ENCODE data around the gene SPTAN1.

- TF ChIP-seq CTCF (IDR thresholded peaks at IDR 0.05 in 2 of 3, conservative IDR thresholded peaks at IDR 0.05 in 1 of 3; ENCODE audit: borderline replicate concordance in 1 of 3, insufficient read depth in 1 of 3, low read depth in 2 of 3, low read length in 2 of 3), result no peak
- TF ChIP-seq POLR2AphosphoS5 (IDR thresholded peaks at IDR 0.05; ENCODE audit: low read depth, low read length), result no peak
- no peak for TF ChIP-seq CEBPB (IDR thresholded peaks at IDR 0.05; ENCODE audit: low read depth)
- TF ChIP-seq ZBTB33 (IDR thresholded peaks at IDR 0.05; ENCODE audit: extremely low read depth, insufficient replicate concordance, low read length), result no peak
- TF ChIP-seq SP1 (IDR thresholded peaks at IDR 0.05; ENCODE audit: low read depth), result no peak
Observed at GRCh38 chr9:128505414-128505765, 47.0 kb upstream of the SPTAN1 start.
